Mucosa of gallbladder (tissue), 1 donor: Measurements from ENCODE around the gene LRTM2. TPM values are rescaled to one million over a fixed set of nuclear protein-coding genes. Genes with fewer than 3 reads are reported as not detected.

Experiments used
- DNase-seq: peaks from one replicate; pipeline ENCODE4 v3.0.0-alpha.2; 2020; ENCODE audit warnings: low spot score
- total RNA-seq: library from RNA; stranded (reverse); gene quantifications from one replicate; pipeline ENCODE4 v1.2.1, GENCODE V29; 2021
- donor health status: DM: no; HTN: no; CAD: no.

The LRTM2 gene
- total RNA-seq, result not detected

DNA sequence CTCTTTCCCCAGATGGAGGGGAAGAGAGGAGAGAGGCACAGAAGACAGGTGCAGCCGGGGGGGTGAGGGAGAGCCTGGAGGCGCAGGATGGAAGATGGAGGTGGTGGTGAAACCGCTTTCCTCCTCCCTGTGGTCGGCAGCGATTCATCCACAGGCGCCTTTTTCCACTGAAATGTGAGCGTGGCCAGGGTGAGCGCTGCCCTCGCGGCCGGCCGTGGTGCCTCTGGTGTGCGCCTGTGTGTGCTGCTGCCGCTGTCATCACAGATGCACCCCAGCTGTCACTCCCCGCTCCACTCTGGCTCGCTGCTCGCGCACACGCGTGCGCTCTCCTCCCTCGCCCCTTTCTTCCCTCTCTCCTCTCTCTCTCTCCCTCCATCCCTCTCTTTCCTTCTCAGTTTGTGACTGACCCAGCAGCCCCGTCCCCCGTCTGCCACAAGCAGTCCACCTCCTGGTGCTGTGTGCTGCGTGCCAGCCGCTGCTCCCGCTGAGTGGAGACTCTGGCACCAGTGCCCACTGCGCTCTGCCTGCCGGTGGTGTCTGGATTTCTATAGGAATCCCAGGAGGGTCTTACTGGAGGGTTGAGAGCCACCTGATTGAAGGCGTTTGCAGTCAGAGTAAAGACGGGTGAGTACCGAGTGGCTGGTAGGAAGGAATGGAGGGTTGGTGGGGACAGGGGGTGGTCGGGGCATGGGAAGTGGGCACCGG, at the start of gene LRTM2:
LRTM2 (plus strand) TSS at position 375 of the 705 bp plus-strand sequence. CDS start 7,584 bp downstream, outside the sequence.
- no peak for DNase-seq

DNA sequence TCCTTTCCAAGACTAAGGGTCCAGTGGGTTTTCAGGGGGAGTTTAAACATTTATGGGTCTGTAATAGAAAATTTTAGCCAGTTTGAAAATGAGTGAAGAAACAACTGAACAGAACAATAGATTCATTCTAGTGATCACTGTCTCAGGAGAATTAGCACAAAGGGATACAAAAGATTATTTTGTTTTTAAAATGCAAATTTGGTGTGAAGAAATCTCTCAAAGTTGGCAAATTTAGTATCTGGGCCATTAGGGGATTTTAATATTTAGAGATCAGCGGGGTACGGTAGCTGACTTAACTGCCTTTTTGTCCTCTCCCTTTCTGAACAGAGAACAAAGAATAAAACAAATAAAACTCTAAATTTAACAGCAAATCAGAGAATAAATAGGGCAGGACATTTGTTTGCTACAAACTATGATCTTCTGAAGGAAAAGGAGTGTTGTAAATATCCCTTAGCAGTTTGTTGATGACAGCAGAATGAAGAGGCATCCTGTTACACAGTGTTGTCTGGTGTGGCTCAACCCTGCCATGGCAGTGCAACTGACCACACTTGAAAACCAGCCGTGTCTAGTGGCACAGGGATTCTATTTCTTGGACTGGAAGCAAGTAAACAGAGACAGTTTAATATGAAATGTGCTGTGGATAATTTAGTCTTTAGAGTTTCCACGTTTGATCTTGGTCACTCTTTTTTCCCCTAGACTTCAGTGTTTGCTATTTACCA, 46.3 kb upstream of the LRTM2 start:
- no peak for DNase-seq

DNA sequence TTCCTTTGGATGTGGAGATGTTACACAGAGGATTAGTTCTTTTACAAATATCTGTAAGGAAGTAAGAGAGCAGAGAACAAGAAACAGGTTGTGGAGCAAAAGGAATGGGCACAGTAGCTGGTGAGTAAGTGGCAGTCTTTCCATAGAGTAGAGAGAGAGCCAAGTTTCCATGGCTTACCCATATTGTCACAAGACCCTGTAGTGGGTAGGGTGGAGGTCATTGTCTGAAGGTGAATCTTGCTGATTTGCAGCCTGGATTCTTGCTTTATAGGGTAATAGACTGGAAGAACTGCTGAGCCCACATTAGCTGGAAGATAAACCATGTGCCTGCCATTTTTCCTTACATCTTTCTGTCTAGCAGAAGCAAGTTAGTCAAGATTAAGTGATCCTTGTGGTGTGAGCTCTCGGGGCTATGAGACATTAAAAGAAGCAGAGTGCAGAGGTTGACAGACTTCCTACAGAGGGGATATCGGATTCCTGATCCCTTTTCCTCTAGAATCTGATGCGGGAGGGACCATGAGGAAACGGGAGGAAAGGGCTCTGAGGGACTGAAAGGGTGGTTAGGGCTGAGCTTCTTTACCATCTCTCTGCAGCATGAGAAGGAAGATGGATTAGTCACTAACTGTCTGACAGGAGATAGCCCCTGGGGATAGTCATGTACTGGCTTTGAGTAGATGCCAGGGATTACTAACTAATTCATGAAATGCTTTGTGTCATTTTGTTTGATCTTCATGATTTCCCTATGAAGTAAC, 44.0 kb upstream of the LRTM2 start:
- no peak for DNase-seq

DNA sequence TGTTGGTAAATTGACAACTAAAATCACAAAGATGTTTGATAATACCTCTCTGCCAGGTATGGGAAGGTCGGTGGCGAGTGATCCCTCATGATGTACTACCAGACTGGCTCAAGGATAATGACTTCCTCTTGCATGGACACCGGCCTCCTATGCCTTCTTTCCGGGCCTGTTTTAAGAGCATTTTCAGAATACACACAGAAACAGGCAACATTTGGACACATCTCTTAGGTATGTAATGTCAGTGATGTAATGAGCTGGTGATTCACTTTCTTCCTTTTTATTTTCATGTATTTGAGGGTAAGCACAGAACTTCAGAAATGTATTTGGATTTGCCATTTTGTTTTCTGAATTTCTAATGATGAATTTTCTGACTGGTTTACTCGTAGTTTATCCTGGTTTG, 42.6 kb upstream of the LRTM2 start:
- DNase-seq, result no peak

DNA sequence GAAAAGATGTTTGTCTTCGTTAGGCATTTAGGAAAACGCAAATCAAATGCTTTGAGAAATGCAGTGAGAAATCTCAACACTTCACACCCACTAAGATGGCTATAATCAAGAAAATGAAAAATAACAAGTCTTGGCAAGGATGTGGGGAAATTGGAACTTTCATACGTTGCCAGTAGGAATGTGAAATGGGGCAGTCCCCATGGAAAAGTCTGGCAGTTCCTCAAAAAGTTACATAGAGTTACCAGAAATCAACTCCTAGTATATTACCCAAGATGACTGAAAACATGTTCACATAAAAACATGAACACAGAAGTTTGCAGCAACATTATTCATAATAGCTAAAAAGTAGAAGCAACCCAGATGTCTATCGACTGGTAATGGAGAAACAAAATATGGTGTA, 41.5 kb upstream of the LRTM2 start:
- no peak for DNase-seq

DNA sequence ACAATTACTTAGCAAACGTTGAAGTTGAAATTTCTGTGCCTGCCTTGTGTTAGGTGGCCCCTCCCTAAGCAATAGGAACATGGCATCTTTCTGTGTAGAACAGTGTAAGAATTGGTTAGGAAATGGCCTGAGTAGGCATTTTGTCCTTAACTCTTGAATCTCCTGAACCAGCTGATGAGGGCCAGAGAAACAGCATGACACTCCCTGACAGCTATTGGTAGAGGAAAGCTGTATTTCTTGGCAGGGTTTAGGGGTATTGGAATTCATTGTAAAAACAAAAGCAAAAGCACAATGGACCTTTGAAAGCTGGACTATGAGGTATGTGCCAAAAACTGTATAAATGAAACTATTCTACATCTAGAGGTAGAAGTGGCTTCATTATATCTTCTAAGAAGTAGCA, 40.6 kb upstream of the LRTM2 start:
- no peak for DNase-seq

GRCh38 chr12:1781772-1782171, 38.6 kb upstream of the LRTM2 start:
- DNase-seq, result no peak

DNA sequence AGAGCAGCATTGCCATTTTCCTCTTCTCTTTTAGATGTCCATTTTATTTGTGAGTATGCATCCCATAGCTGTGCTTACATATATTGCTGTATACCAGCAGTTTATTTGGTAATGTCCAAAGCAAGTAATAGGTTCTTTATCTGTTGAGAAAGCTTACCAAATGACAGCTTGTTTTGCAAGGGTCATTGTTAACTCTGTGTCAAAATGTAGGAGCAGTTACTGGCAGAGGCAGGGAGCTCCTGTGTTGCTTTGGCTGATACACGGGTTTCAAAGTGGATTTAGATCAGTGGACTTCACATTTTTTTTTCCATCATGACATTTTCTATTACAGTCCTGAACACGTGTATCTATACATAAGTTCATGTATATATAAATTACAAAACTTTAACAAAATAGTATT, 38.1 kb upstream of the LRTM2 start:
- DNase-seq, result no peak

- no peak for DNase-seq
Measured at GRCh38 chr12:1787714-1788113, 32.7 kb upstream of the LRTM2 start.

DNA sequence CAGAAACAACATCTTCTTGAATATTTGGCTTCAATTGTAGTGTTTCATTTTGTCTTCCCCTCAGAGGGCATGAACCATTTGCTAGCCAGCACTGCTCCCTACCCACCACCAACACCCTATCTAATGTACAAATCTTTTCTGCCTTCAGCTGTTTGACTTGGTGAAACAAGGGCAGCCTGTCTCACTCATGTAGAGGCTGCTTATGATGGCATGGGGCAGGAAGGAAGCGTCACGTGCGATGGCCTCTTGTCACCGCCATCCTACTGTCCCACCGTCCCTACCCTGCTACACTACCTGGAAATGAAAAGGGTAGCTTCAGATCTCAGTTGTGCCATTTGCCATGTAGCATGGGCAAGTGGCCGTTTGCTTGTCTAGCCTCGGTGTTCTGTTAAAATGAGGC, 29.9 kb upstream of the LRTM2 start:
- no peak for DNase-seq

- peak; percentile 72 for DNase-seq
Measured at GRCh38 chr12:1791104-1791841, 29.1 kb upstream of the LRTM2 start.

- no peak for DNase-seq
Measured at GRCh38 chr12:1792406-1792805, 28.0 kb upstream of the LRTM2 start.

GRCh38 chr12:1793426-1794210, 26.7 kb upstream of the LRTM2 start:
- no peak for DNase-seq

DNA sequence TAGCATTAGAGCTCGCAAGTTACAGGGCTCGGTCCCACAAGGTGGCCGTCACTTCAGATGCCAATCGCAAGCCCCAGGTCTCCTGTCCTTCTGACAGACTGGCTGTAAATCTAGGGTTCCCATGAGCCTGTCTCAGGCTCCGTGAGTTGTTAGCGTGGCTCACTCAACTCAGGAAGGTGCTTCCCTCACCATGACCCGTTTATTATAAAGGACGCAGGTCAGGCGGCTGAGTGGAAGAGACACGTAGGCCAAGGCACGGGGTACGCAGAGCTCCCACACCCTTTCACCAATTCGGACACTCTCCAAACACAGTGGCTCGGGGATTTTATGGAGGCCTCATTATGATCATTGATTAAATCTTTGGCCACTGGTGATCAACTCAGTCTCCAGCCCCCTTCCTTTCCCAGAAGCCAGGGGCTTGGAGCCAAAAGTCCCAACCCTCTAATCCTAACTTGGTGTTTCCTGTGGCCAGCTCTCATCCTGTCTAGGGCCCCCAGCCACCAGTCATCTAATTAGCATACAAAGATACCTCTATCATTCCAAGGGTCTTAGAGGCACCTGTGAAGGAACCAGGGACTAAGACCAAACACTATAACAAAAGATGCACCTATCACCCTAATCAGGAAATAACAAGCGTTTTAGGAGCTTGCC, 25.8 kb upstream of the LRTM2 start:
- DNase-seq, result no peak

- DNase-seq, result no peak
Measured at GRCh38 chr12:1795221-1795784, 25.1 kb upstream of the LRTM2 start.

- peak; percentile 93 for DNase-seq
Measured at GRCh38 chr12:1795785-1796514, 24.4 kb upstream of the LRTM2 start.

GRCh38 chr12:1796515-1797010, 23.8 kb upstream of the LRTM2 start:
- no peak for DNase-seq

DNA sequence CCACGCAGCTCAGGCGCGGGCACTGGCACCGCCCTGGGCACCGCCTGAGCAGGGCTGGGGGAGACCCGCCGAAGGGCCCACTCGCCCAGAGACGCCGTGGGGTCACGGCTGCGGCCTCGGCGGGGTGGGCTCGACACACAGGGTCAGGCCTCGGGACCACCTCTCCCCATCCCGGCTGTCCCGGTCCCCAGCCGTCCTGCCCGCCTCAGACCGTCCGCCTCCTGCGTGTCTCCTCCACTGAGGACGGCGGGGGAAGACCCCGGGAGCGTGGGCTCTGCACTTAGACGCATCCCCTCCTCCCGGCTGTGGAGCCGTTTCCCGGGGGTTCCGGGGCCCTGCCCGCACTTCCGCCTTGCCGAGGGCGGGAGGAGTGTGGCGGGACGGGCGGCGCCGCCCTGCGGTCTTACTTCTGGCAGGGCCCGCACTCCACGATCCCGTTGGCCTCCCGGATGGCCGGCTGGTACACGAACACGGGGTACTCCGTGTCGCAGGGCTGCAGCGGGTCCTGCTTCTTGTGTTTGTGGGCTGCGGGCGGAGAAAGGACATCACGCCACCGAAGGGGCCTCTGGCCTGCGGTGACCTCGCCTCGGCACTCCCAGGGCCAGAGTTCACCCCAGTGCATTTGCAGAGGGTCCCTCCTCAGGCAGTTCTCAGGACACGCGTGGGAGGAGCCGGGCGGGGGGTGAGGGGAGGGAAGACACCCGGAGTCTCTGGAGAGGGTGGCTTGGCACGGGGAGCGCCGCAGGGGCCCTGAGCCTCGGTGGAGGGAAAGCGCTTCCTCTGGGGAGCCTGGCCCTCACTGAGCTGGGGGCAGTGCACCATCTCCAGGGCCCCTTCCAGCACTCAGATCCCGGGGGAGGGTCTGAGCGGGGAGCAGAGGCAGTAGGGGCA, 23.1 kb upstream of the LRTM2 start:
- peak; percentile 9 for DNase-seq
